Caco-2 (cell line): Measurements from ENCODE around the gene AKR1C4. TPM values are rescaled to one million over a fixed set of nuclear protein-coding genes. Genes with fewer than 3 reads are reported as not detected.

Source experiments
- BruUV-seq: library from RNA; stranded (reverse); fragments of 400-500 nt; replicated peaks from 2 replicates; lab custom pipeline; 2021; lab: Mats Ljungman, UMichigan
- CTCF ChIA-PET: fragments of 300-600 bp; sonication (Branson Sonifier 250); formaldehyde crosslinking; loops from one replicate; lab custom pipeline; 2022; ENCODE audit warnings: antibody characterized with exemption; lab: Charles Lee
- POLR2A ChIA-PET: fragments of 300-600 bp; sonication (Branson Sonifier 250); formaldehyde crosslinking; loops from one replicate; lab custom pipeline; 2022; ENCODE audit warnings: antibody characterized with exemption; lab: Charles Lee
- DNase-seq, 2 experiments: peaks; one replicate each; pipeline versions ENCODE4 v3.0.0 to v3.0.0-alpha.2; 2020 to 2022
- H3K27me3 ChIP-seq: replicated peaks from 2 replicates; pipeline ENCODE4 v1.6.0; 2011; ENCODE audit warnings: low read length; ENCODE audit not compliant: control insufficient read depth, insufficient read depth
- H3K36me3 ChIP-seq: 2 replicates; pipeline ENCODE4 v1.5.1; 2011; ENCODE audit warnings: low read length; ENCODE audit not compliant: control insufficient read depth, insufficient read depth
- H3K4me1 ChIP-seq: fragments of 250-450 bp; sonication (Bioruptor Pico); 2 replicates; pipeline ENCODE4 v1.5.1; 2020; ENCODE audit warnings: mild to moderate bottlenecking
- H3K4me3 ChIP-seq: 2 replicates; pipeline ENCODE4 v1.5.1; 2011; ENCODE audit warnings: low read depth, mild to moderate bottlenecking, control low read depth, low read length
- H3K9me3 ChIP-seq: fragments of 250-450 bp; sonication (Bioruptor Pico); 2 replicates; pipeline ENCODE4 v1.5.1; 2020; ENCODE audit warnings: mild to moderate bottlenecking, moderate library complexity
- H3K27ac Mint-ChIP-seq: one replicate; pipeline ENCODE4 v1.8.0; 2022; ENCODE audit warnings: mixed read lengths; ENCODE audit not compliant: unreplicated experiment
- H3K27me3 Mint-ChIP-seq: one replicate; pipeline ENCODE4 v1.8.0; 2022; ENCODE audit warnings: mixed read lengths; ENCODE audit not compliant: insufficient read depth, unreplicated experiment
- H3K36me3 Mint-ChIP-seq: one replicate; pipeline ENCODE4 v1.8.0; 2022; ENCODE audit warnings: mild to moderate bottlenecking, mixed read lengths; ENCODE audit not compliant: insufficient read depth, unreplicated experiment
- H3K4me1 Mint-ChIP-seq: one replicate; pipeline ENCODE4 v1.8.0; 2022; ENCODE audit warnings: low read depth, mixed read lengths; ENCODE audit not compliant: unreplicated experiment
- H3K4me3 Mint-ChIP-seq: one replicate; pipeline ENCODE4 v1.8.0; 2022; ENCODE audit warnings: mild to moderate bottlenecking, moderate library complexity, mixed read lengths; ENCODE audit not compliant: unreplicated experiment
- H3K9me3 Mint-ChIP-seq: one replicate; pipeline ENCODE4 v1.8.0; 2022; ENCODE audit warnings: mixed read lengths; ENCODE audit not compliant: unreplicated experiment
- intact Hi-C: fragments of 100-400 bp; cut with micrococcal nuclease; formaldehyde crosslinking; loops from one replicate; pipeline ENCODE4 v1.10.0; 2022; ENCODE audit not compliant: unreplicated experiment
- total RNA-seq: library from RNA; stranded (reverse); gene quantifications from 2 replicates; pipeline ENCODE4 v1.2.3, GENCODE V29; 2022
- TF ChIP-seq, protein P1 (sequence below), 2 experiments: fragments of 200-600 bp in 1 of 2; IDR thresholded peaks; 1 replicate in 1 of 2; 2 replicates in 1 of 2; pipeline versions ENCODE4 v1.5.1 to v1.8.0; 2011 to 2022; ENCODE audit warnings: antibody characterized with exemption in 1 of 2, control low read depth in 1 of 2, inconsistent platforms in 1 of 2, low read depth in 1 of 2, low read length in 1 of 2, mild to moderate bottlenecking in 1 of 2, moderate library complexity in 1 of 2; ENCODE audit not compliant: insufficient read depth in 1 of 2, severe bottlenecking in 1 of 2, unreplicated experiment in 1 of 2

AKR1C4 gene
- total RNA-seq, 1 experiment from 2014 or later: 0.25 TPM

- H3K4me1 Mint-ChIP-seq: no peaks in the 10 kb centered on the region
- no peak overlapping the region for H3K4me3 ChIP-seq
- no peak overlapping the region for H3K4me3 Mint-ChIP-seq
- H3K36me3 ChIP-seq: no peaks in the 10 kb centered on the region
- ChIA-PET POLR2A (interaction anchor here (0.5 kb wide), 1 partner anchor 440 kb away, joined by 3 read pairs; the partner anchor contains the start of gene AKR1E2), CTCF (no interaction called here)
- H3K27me3 ChIP-seq: no peaks in the 10 kb centered on the region
- intact Hi-C loops: loop anchor here (5.0 kb wide), 1 partner anchor 174 kb away; the partner anchor contains the start of gene AKR1C3
- peaks cover 9% of the 10 kb centered on the region for H3K9me3 ChIP-seq
- H3K27me3 Mint-ChIP-seq: no peaks in the 10 kb centered on the region
- peaks cover 9% of the 10 kb centered on the region; the same call in 1 of the 2 replicates for H3K4me1 ChIP-seq
- no peak for DNase-seq
- no peaks in the 10 kb centered on the region for H3K36me3 Mint-ChIP-seq
- TF ChIP-seq, protein P1, sequence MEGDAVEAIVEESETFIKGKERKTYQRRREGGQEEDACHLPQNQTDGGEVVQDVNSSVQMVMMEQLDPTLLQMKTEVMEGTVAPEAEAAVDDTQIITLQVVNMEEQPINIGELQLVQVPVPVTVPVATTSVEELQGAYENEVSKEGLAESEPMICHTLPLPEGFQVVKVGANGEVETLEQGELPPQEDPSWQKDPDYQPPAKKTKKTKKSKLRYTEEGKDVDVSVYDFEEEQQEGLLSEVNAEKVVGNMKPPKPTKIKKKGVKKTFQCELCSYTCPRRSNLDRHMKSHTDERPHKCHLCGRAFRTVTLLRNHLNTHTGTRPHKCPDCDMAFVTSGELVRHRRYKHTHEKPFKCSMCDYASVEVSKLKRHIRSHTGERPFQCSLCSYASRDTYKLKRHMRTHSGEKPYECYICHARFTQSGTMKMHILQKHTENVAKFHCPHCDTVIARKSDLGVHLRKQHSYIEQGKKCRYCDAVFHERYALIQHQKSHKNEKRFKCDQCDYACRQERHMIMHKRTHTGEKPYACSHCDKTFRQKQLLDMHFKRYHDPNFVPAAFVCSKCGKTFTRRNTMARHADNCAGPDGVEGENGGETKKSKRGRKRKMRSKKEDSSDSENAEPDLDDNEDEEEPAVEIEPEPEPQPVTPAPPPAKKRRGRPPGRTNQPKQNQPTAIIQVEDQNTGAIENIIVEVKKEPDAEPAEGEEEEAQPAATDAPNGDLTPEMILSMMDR (IDR thresholded peaks at IDR 0.05; ENCODE audit: insufficient read depth in 1 of 2, low read depth in 1 of 2, low read length in 1 of 2, severe bottlenecking in 1 of 2, unreplicated experiment in 1 of 2): no peak
- peaks cover 11% of the 10 kb centered on the region for H3K9me3 Mint-ChIP-seq
- H3K27ac Mint-ChIP-seq: no peak overlapping the region
- no TSS peak for BruUV-seq
Observed at GRCh38 chr10:5266351-5266750, 69.7 kb downstream of the AKR1C4 start.

DNA sequence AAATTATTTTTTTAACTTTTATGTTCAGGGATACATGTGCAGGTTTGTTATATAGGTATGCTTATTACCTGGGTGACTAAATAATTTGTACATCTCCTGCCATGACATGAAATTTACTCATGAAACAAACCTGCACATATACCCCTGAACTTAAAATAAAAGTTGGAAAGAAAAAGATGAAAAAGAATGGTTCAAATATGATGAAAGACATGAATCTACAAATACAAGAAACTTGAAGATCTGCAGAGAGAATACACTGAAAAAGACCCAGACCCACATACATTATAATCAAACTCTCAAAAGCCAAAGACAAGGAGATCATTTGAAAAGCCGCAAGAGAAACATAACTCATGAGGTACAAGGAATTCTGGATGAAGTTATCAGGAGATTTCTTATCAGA, 70.2 kb downstream of the AKR1C4 start:
- no peak for DNase-seq
- H3K36me3 Mint-ChIP-seq: no peaks in the 10 kb centered on the region
- Histone ChIP-seq H3K9me3 (peaks cover 9% of the 10 kb centered on the region), H3K27me3 (no peaks in the 10 kb centered on the region), H3K36me3 (no peaks in the 10 kb centered on the region), H3K4me3 (no peak overlapping the region), H3K4me1 (peaks cover 9% of the 10 kb centered on the region; the same call in 1 of the 2 replicates)
- intact Hi-C loops: loop anchor here (5.0 kb wide), 1 partner anchor 175 kb away; the partner anchor contains the start of gene AKR1C3
- BruUV-seq: no TSS peak
- ChIA-PET CTCF (no interaction called here), POLR2A (no interaction called here)
- H3K9me3 Mint-ChIP-seq: peaks cover 11% of the 10 kb centered on the region
- no peak overlapping the region for H3K4me3 Mint-ChIP-seq
- TF ChIP-seq, protein P1 (IDR thresholded peaks at IDR 0.05; ENCODE audit: insufficient read depth in 1 of 2, low read depth in 1 of 2, low read length in 1 of 2, severe bottlenecking in 1 of 2, unreplicated experiment in 1 of 2): no peak
- H3K27ac Mint-ChIP-seq: no peak overlapping the region
- no peaks in the 10 kb centered on the region for H3K27me3 Mint-ChIP-seq
- H3K4me1 Mint-ChIP-seq: no peaks in the 10 kb centered on the region

- CTCF ChIA-PET: no interaction called here
- H3K9me3 ChIP-seq: peaks cover 9% of the 10 kb centered on the region
- no peak for DNase-seq
- H3K4me3 ChIP-seq: no peak overlapping the region
- BruUV-seq: no TSS peak
- Mint-ChIP-seq H3K9me3 (peaks cover 11% of the 10 kb centered on the region), H3K4me3 (no peak overlapping the region), H3K27ac (no peak overlapping the region), H3K4me1 (no peaks in the 10 kb centered on the region), H3K36me3 (no peaks in the 10 kb centered on the region), H3K27me3 (no peaks in the 10 kb centered on the region)
- TF ChIP-seq, protein P1 (IDR thresholded peaks at IDR 0.05; ENCODE audit: insufficient read depth in 1 of 2, low read depth in 1 of 2, low read length in 1 of 2, severe bottlenecking in 1 of 2, unreplicated experiment in 1 of 2): no peak
- H3K36me3 ChIP-seq: no peaks in the 10 kb centered on the region
- no peaks in the 10 kb centered on the region for H3K27me3 ChIP-seq
- POLR2A ChIA-PET: interaction anchor here (0.7 kb wide), 1 partner anchor 379 kb away, joined by 10 read pairs; no protein-coding TSS in a partner anchor
- peaks cover 9% of the 10 kb centered on the region; the same call in 1 of the 2 replicates for H3K4me1 ChIP-seq
- intact Hi-C loops: loop anchor here (5.0 kb wide), 1 partner anchor 176 kb away; the partner anchor contains the start of gene AKR1C3
Observed at GRCh38 chr10:5268234-5268633, 71.6 kb downstream of the AKR1C4 start.

Other genes starting within 250 kb of the AKR1C4 start
- 27.1 and 28.4 TPM in 2 replicates for gene AKR1C1, start 233.4 kb upstream of the AKR1C4 start, total RNA-seq
- gene AKR1C2, start 193.0 kb upstream of the AKR1C4 start, total RNA-seq: 28.8 and 41.7 TPM in 2 replicates
- 96.8 and 115 TPM in 2 replicates for gene AKR1C3, start 102.4 kb upstream of the AKR1C4 start, total RNA-seq
- not detected in 2 replicates for gene AKR1C8, start 11.7 kb upstream of the AKR1C4 start, total RNA-seq
- gene UCN3, start 168.1 kb downstream of the AKR1C4 start, total RNA-seq: not detected in 2 replicates
- gene TUBAL3, start 208.0 kb downstream of the AKR1C4 start, total RNA-seq: 0.39 TPM in 1 of 2 replicates, not detected in the other
- 149 and 175 TPM in 2 replicates for gene NET1, start 215.7 kb downstream of the AKR1C4 start, total RNA-seq